ENCODE results near the gene SNORC. TPM values are rescaled to one million over a fixed set of nuclear protein-coding genes. Genes with fewer than 3 reads are reported as not detected.

The SNORC gene
- total RNA-seq, 2 donors from 2014 or later, result 1.8 TPM; not detected in 1

GRCh38 chr2:232835687-232836208 is 34.3 kb upstream of the SNORC start:
- Histone ChIP-seq H3K9me3 (no peaks in the 10 kb centered on the region), H3K27me3 (no peaks in the 10 kb centered on the region), H3K36me3 (replicated peaks in 1 of 2; ENCODE audit: insufficient read depth in 1 of 2, low read depth in 2 of 2) (peaks cover 9 to 23% of the 10 kb centered on the region in 2 donors), H3K4me1 (peaks cover 23% of the 10 kb centered on the region), H3K27ac (no peak overlapping the region), H3K4me3 (no peak overlapping the region)
- 56 to 62% methylated on average over 14 of the region's 14 CpGs for WGBS, 2 donors
- DNase-seq (no peak), ATAC-seq (no peak)
- intact Hi-C loops (cut with DNase I), result no loop called here
- TF ChIP-seq CTCF (IDR thresholded peaks at IDR 0.05) (no peak), POLR2A (IDR thresholded peaks at IDR 0.05) (no peak)

- Histone ChIP-seq H3K4me1 (peaks cover 23% of the 10 kb centered on the region), H3K36me3 (replicated peaks in 1 of 2; ENCODE audit: insufficient read depth in 1 of 2, low read depth in 2 of 2) (peaks cover 9 to 16% of the 10 kb centered on the region in 2 donors), H3K9me3 (no peaks in the 10 kb centered on the region), H3K27ac (no peak overlapping the region), H3K27me3 (no peaks in the 10 kb centered on the region), H3K4me3 (no peak overlapping the region)
- 77 to 89% methylated on average over 2 to 4 of the region's 4 CpGs for WGBS, 2 donors
- TF ChIP-seq POLR2A (IDR thresholded peaks at IDR 0.05), result no peak
- no peak for TF ChIP-seq CTCF (IDR thresholded peaks at IDR 0.05)
- DNase-seq, result no peak
- ATAC-seq, result no peak
- intact Hi-C loops (cut with DNase I), result no loop called here
These were observed 33.1 kb upstream of the SNORC start for GRCh38 chr2:232836934-232837333.

DNA sequence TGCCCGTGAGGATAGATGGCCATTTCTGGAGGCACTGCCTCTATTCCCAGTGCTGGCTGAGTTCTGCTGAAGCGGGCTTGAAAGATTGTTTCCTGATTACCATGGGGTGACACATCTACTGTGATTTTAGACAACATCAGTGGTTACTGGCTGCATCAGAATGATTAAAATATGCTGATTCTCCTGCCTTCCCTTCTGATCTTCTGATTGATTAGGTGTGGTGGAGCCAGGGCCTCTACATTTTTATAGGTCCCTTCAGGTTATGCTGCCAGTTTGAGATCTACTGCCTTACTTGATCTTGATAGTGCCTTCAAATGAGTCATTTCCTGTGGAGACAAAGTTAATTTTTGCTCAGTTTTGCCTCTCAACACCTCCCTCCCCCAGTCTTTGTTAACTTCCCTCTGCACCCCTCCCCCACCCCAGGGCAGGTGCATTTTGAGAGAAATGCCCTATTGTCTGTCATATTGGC is 31.6 kb upstream of the SNORC start:
- WGBS, 2 donors, result 34 to 59% methylated on average over 2 of the region's 2 CpGs
- H3K36me3 ChIP-seq (replicated peaks in 1 of 2; ENCODE audit: insufficient read depth in 1 of 2, low read depth in 2 of 2), result peaks cover 10% of the 10 kb centered on the region in 2 donors
- TF ChIP-seq POLR2A (IDR thresholded peaks at IDR 0.05) (no peak), CTCF (IDR thresholded peaks at IDR 0.05) (no peak)
- intact Hi-C loops (cut with DNase I), result no loop called here
- DNase-seq (peak in 2 of 4 donors; percentile 9 to 26), ATAC-seq (peak; percentile 68)
- no peaks in the 10 kb centered on the region for H3K9me3 ChIP-seq
- peaks cover 23% of the 10 kb centered on the region for H3K4me1 ChIP-seq
- no peak overlapping the region for H3K4me3 ChIP-seq
- peak overlapping the region in 3 of 4 donors; percentile 18 to 34 (median 27) for H3K27ac ChIP-seq
- H3K27me3 ChIP-seq, result no peaks in the 10 kb centered on the region

DNA sequence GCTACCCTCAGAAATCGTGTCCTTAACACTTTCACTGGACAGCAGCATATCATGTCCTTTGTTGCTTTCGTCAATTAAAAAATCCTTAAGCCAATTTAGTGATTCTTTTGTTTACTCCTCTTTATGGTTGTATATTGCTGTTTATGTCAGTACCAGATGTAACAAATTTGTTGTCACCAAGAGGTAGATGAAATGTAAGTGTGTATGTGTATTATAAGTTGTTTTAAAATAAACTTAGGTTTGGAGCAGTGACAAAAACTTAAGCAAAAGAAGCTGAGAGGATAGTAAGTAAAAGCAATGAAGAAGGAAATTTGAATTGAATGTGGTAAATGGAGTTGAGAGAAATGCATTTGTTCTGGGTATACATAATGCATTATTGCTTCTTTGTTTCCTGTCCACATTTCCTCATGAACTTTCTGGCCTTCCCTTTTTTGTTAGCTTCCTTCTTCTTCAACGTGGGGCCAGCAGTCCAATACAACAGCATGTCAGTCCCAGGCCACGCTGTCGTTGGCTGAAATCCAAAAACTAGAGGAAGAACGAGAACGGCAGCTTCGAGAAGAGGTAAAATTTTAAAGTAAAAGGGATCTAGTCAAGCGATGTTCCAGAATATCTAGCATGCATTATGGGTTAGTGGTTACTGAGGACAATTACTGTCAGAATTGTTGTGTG is 30.5 kb upstream of the SNORC start:
- 28% methylated on average over 9 of the region's 9 CpGs for WGBS, 2 donors
- ATAC-seq (no peak), DNase-seq (peak; percentile 27 to 74 (median 38))
- Histone ChIP-seq H3K9me3 (no peaks in the 10 kb centered on the region), H3K27me3 (no peaks in the 10 kb centered on the region), H3K36me3 (replicated peaks in 1 of 2; ENCODE audit: insufficient read depth in 1 of 2, low read depth in 2 of 2) (peaks cover 4 to 16% of the 10 kb centered on the region in 2 donors), H3K4me1 (peaks cover 23% of the 10 kb centered on the region), H3K27ac (peak overlapping the region in 2 of 4 donors; percentile 5 to 14), H3K4me3 (no peak overlapping the region)
- no peak for TF ChIP-seq POLR2A (IDR thresholded peaks at IDR 0.05)
- no peak for TF ChIP-seq CTCF (IDR thresholded peaks at IDR 0.05)
- intact Hi-C loops (cut with DNase I), result no loop called here

All from body of pancreas (tissue), 4 donors.